Measurements from ENCODE around the gene NR5A1. TPM values are rescaled to one million over a fixed set of nuclear protein-coding genes. Genes with fewer than 3 reads are reported as not detected.

Gene NR5A1
- total and polyA plus RNA-seq, 7 donors: 0.03 to 0.60 TPM; not detected in 5

DNA sequence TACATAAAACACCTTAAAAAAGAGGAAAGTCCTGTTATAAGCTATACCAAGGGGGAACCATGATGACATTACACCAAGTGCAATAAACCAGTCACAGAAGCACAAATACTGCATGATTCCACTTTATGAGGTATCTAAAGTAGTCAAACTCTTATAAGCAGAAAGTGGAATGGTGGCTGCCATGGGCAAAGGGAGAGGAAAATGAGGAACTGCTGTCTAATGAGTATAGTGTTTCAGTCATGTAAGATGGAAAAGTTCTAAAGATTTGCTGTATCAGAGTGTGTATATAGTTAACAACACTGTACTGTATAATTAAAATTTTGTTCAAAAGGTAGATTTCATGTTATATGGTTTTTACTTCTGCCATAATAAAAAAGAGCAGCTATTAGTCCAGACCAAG is 34.6 kb upstream of the NR5A1 start:
- TF ChIP-seq POLR2AphosphoS5 (IDR thresholded peaks at IDR 0.05) (no peak), EP300 (IDR thresholded peaks at IDR 0.05) (no peak), POLR2A (IDR thresholded peaks at IDR 0.05) (no peak)
- TF ChIP-seq, protein P1, sequence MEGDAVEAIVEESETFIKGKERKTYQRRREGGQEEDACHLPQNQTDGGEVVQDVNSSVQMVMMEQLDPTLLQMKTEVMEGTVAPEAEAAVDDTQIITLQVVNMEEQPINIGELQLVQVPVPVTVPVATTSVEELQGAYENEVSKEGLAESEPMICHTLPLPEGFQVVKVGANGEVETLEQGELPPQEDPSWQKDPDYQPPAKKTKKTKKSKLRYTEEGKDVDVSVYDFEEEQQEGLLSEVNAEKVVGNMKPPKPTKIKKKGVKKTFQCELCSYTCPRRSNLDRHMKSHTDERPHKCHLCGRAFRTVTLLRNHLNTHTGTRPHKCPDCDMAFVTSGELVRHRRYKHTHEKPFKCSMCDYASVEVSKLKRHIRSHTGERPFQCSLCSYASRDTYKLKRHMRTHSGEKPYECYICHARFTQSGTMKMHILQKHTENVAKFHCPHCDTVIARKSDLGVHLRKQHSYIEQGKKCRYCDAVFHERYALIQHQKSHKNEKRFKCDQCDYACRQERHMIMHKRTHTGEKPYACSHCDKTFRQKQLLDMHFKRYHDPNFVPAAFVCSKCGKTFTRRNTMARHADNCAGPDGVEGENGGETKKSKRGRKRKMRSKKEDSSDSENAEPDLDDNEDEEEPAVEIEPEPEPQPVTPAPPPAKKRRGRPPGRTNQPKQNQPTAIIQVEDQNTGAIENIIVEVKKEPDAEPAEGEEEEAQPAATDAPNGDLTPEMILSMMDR (IDR thresholded peaks at IDR 0.05): no peak
- no peak for DNase-seq

DNA sequence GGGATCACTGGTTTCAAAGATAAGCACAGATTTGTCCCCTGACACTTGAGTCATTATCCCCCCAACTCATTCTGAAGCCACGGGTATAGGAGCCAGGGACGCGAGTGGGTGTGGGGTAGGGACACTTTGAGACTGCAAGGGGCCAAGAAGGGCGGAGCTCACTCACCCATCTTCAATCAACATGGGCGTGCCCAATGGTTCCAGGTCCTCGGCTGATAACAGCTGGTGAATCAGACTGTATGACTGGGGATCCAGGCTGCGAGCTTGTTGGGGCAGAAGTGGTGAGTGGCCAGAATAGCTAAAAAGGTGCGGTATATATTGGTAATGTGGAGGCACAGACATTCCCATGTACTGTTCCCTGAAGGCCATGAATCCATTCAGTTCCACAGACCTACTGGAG is 30.7 kb upstream of the NR5A1 start:
- H3K36me3 ChIP-seq: peaks cover 0 to 19% (median 2%) of the 10 kb centered on the region in 4 donors
- TF ChIP-seq POLR2AphosphoS5 (IDR thresholded peaks at IDR 0.05) (no peak), POLR2A (IDR thresholded peaks at IDR 0.05) (no peak), EP300 (IDR thresholded peaks at IDR 0.05) (no peak)
- TF ChIP-seq, protein P1 (IDR thresholded peaks at IDR 0.05): no peak
- H3K9me3 ChIP-seq: no peaks in the 10 kb centered on the region
- WGBS, 2 donors: 48 to 76% methylated on average over 8 of the region's 8 CpGs
- H3K27me3 ChIP-seq: no peaks in the 10 kb centered on the region
- DNase-seq: no peak
- intact Hi-C loops (cut with DNase I): loop anchor here (10.0 kb wide), 2 partner anchors 113 to 413 kb away; no protein-coding TSS in a partner anchor
- H3K4me3 ChIP-seq: no peak overlapping the region
- H3K4me1 ChIP-seq: no peaks in the 10 kb centered on the region
- no peak overlapping the region for H3K27ac ChIP-seq

More for the DNA sequence above, 34.6 kb upstream of the NR5A1 start:
- H3K4me3 ChIP-seq: no peak overlapping the region
- H3K9me3 ChIP-seq: no peaks in the 10 kb centered on the region
- peaks cover 0 to 11% (median 2%) of the 10 kb centered on the region in 4 donors for H3K36me3 ChIP-seq
- intact Hi-C loops (cut with DNase I): no loop called here
- H3K27ac ChIP-seq: no peak overlapping the region
- no peaks in the 10 kb centered on the region for H3K27me3 ChIP-seq
- no peaks in the 10 kb centered on the region for H3K4me1 ChIP-seq

DNA sequence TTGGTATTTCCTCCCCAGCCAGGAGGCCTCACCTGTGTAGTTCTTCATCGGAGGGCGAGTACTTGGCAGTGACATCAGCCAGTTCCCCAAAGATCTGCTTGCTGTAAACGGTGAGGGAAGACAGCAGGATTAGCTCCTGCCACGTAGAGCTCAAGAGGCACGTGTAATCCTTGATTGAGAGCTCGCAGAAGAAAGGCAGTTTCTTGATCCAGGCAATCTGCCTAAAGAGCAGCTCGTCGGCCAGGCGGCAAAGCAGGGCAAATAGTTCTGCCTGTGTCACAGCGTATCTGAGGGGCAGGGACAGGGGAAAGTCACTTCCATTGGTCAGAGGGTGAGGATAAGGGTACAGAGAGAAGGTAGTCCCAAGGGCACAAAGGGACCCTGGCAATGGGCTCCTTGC is 28.6 kb upstream of the NR5A1 start:
- 89 to 93% methylated on average over 10 of the region's 10 CpGs for WGBS, 2 donors
- DNase-seq: no peak
- no peak overlapping the region for H3K27ac ChIP-seq
- H3K9me3 ChIP-seq: no peaks in the 10 kb centered on the region
- no peak overlapping the region for H3K4me3 ChIP-seq
- no peaks in the 10 kb centered on the region for H3K27me3 ChIP-seq
- no peaks in the 10 kb centered on the region for H3K4me1 ChIP-seq
- peaks cover 0 to 19% (median 2%) of the 10 kb centered on the region in 4 donors for H3K36me3 ChIP-seq
- TF ChIP-seq POLR2AphosphoS5 (IDR thresholded peaks at IDR 0.05) (no peak), POLR2A (IDR thresholded peaks at IDR 0.05) (no peak), EP300 (IDR thresholded peaks at IDR 0.05) (no peak)
- TF ChIP-seq, protein P1 (IDR thresholded peaks at IDR 0.05): no peak
- intact Hi-C loops (cut with DNase I): loop anchor here (10.0 kb wide), 2 partner anchors 111 to 411 kb away; no protein-coding TSS in a partner anchor

DNA sequence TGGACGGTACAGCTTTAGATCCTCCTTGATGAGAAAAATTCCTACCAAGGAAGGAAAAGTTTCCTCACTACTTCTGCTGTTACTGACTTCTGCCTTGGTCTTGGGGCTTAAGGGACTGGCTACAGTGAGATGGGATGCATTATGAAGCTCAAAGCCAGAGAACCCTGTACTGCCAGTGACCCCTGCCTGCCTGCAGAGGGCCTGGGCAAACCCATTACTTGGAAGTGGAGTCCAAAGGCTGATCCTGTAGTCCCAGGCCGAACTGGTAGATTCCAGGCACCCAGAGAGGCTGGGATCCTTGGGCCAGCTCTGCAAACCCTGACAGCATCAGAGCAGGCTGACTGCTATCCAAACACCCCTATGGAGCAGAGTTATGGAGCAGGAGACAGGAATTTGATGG is 25.7 kb upstream of the NR5A1 start:
- 86 to 94% methylated on average over 2 of the region's 2 CpGs for WGBS, 2 donors
- no peak for DNase-seq
- H3K9me3 ChIP-seq: no peaks in the 10 kb centered on the region
- intact Hi-C loops (cut with DNase I): loop anchor here (10.0 kb wide), 2 partner anchors 108 to 408 kb away; no protein-coding TSS in a partner anchor
- H3K36me3 ChIP-seq: peaks cover 0 to 14% (median 0%) of the 10 kb centered on the region in 4 donors
- TF ChIP-seq POLR2AphosphoS5 (IDR thresholded peaks at IDR 0.05) (no peak), POLR2A (IDR thresholded peaks at IDR 0.05) (no peak), EP300 (IDR thresholded peaks at IDR 0.05) (no peak)
- TF ChIP-seq, protein P1 (IDR thresholded peaks at IDR 0.05): no peak
- H3K27ac ChIP-seq: no peak overlapping the region
- H3K27me3 ChIP-seq: no peaks in the 10 kb centered on the region
- H3K4me3 ChIP-seq: no peak overlapping the region
- no peaks in the 10 kb centered on the region for H3K4me1 ChIP-seq

DNA sequence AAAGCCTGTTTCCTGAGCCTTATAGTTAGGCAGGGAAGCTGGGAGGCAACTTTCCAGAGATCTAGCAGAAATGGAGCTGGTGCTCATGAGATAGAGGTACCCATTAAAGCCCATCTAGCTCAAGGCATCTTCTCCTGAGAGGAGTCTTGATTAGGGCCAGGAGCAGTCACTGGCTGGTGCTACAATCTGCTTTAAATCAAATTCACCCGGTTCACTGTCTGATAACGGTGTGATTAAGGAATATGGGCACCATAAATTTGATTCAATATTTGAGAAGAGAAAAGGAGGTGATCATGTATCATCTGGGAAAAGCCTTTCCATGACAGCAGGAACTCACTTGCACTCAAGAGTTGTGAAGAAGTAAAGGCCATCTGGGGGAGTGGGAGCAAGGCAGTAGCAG is 23.9 kb upstream of the NR5A1 start:
- H3K27ac ChIP-seq: no peak overlapping the region
- H3K4me1 ChIP-seq: no peaks in the 10 kb centered on the region
- H3K4me3 ChIP-seq: no peak overlapping the region
- TF ChIP-seq EP300 (IDR thresholded peaks at IDR 0.05) (no peak), POLR2A (IDR thresholded peaks at IDR 0.05) (no peak), POLR2AphosphoS5 (IDR thresholded peaks at IDR 0.05) (no peak)
- TF ChIP-seq, protein P1 (IDR thresholded peaks at IDR 0.05): no peak
- no peaks in the 10 kb centered on the region for H3K9me3 ChIP-seq
- peaks cover 0 to 10% (median 0%) of the 10 kb centered on the region in 4 donors for H3K36me3 ChIP-seq
- 60 to 87% methylated on average over 2 of the region's 2 CpGs for WGBS, 2 donors
- DNase-seq: no peak
- no peaks in the 10 kb centered on the region for H3K27me3 ChIP-seq
- intact Hi-C loops (cut with DNase I): loop anchor here (10.0 kb wide), 2 partner anchors 106 to 406 kb away; no protein-coding TSS in a partner anchor

Measured in sigmoid colon (tissue), 7 donors.